Ovary (tissue), 9 donors: Measurements from ENCODE around the gene CLEC4E. TPM values are rescaled to one million over a fixed set of nuclear protein-coding genes. Genes with fewer than 3 reads are reported as not detected.

Source experiments
- DNase-seq, 5 donors: peaks; one replicate each; pipeline ENCODE4 v3.0.0-alpha.2; 2019 to 2020
- H3K27ac ChIP-seq, 2 donors: fragments of 200-600 bp; one replicate each; pipeline versions ENCODE4 v1.5.1 to v1.8.0; 2019 to 2022
- H3K27me3 ChIP-seq: fragments of 200-600 bp; one replicate; pipeline ENCODE4 v1.8.0; 2022
- H3K36me3 ChIP-seq: fragments of 200-600 bp; sonication (generic); one replicate; pipeline ENCODE4 v1.5.1; 2019
- H3K4me1 ChIP-seq: one replicate; pipeline ENCODE4 v1.8.1; 2013; ENCODE audit warnings: mild to moderate bottlenecking, moderate library complexity; ENCODE audit not compliant: insufficient read depth
- H3K4me3 ChIP-seq: fragments of 200-600 bp; sonication (generic); one replicate; pipeline ENCODE4 v1.5.1; 2017
- H3K9me3 ChIP-seq, 2 donors: fragments of 200-600 bp in 1 of 2; sonication (generic) in 1 of 2; one replicate each; pipeline versions ENCODE4 v1.5.1 to v1.8.1; 2013 to 2019; ENCODE audit warnings: mild to moderate bottlenecking in 1 of 2, moderate library complexity in 1 of 2
- CTCF ChIP-seq, 3 donors: fragments of 450-650 bp in 2 of 3; fragments of 200-600 bp in 1 of 3; IDR thresholded peaks; one replicate each; pipeline versions ENCODE4 v1.5.1 to v1.8.0; 2016 to 2022; ENCODE audit warnings: antibody characterized with exemption in 3 of 3, mild to moderate bottlenecking in 1 of 3
- EP300 ChIP-seq: sonication (generic); formaldehyde crosslinking; IDR thresholded peaks from one replicate; pipeline ENCODE4 v1.6.1; 2017; ENCODE audit warnings: antibody characterized with exemption
- POLR2A ChIP-seq: fragments of 450-650 bp; IDR thresholded peaks from one replicate; pipeline ENCODE4 v1.6.1; 2017; ENCODE audit warnings: antibody characterized with exemption, mild to moderate bottlenecking, moderate library complexity
- WGBS, 3 donors: extraction: QIAGEN DNeasy Blood & Tissue Kit in 1 of 3; methylation state at CpG; one replicate each; pipeline versions ENCODE4 v1.1.5 to v1.1.7; 2013 to 2017; 5-methylcytosine and 5-hydroxymethylcytosine counted together
- intact Hi-C, 4 donors: fragments of 100-400 bp; cut with DNase I; formaldehyde crosslinking; loops; one replicate each; pipeline versions ENCODE4 v1.11.0 to v1.15.1; 2022 to 2023
- polyA plus RNA-seq, 2 donors: library from polyadenylated mRNA; stranded (reverse); fragments of 200-250 nt in 1 of 2; fragments of 350-450 nt in 1 of 2; fragmentation: Illumina TruSeq in 1 of 2; extraction: RNeasy Lipid Tissue Mini Kit (QIAGEN cat#74804) in 1 of 2; gene quantifications; one replicate each; pipeline ENCODE4 v1.2.3, GENCODE V29; 2013 to 2014
- total RNA-seq, 7 donors: library from RNA; depleted of rRNA in 2 of 7; stranded (reverse); fragments of >200 nt in 2 of 7; fragmentation: NEBNext Ultra II Directional in 3 of 7; extraction: Animal tissue kit (Norgen Biotek cat#: 25700) in 3 of 7; gene quantifications; one replicate each; pipeline versions ENCODE4 v1.1.0 to v1.2.4, GENCODE V29; 2016 to 2023
- donor health status: DM: no; HTN: no; CAD: no; lungs with moderate emphysema.
- donor health status: DM: no; HTN: no; CAD: no.
- donor health status: Bipolar disorder and iron deficiency.
- donor health status: DM: yes; HTN: yes; CAD: no.
- donor health status: DM: no; HTN: no; CAD: no.
- donor health status: DM: yes; HTN: yes; CAD: no.

The CLEC4E gene
- total and polyA plus RNA-seq, 9 donors, result 0.35 to 2.8 (median 0.97) TPM; not detected in 1

- DNase-seq, result no peak
- 84 to 86% (median 86%) methylated on average over 4 of the region's 4 CpGs for WGBS, 3 donors
- intact Hi-C loops, result no loop called here
- TF ChIP-seq POLR2A, result no peak
- no peaks in the 10 kb centered on the region for H3K36me3 ChIP-seq
- no peak within 1 kb of the TSS for H3K4me3 ChIP-seq
- no peaks in the 10 kb centered on the region for H3K4me1 ChIP-seq
- H3K27me3 ChIP-seq, result no peaks in the 10 kb centered on the region
- H3K27ac ChIP-seq, result no peak within 1 kb of the TSS
- no peaks in the 10 kb centered on the region for H3K9me3 ChIP-seq
Measured at GRCh38 chr12:8513256-8513655, 27.4 kb downstream of the CLEC4E start, which contains the start of gene CLEC4D. Gene CLEC4D (plus strand): TSS chr12:8513503. CDS start chr12:8513733, 230 bp downstream.

GRCh38 chr12:8508910-8509841 lies 31.5 kb downstream of the CLEC4E start:
- Histone ChIP-seq H3K9me3 (no peaks in the 10 kb centered on the region), H3K4me1 (no peaks in the 10 kb centered on the region), H3K27ac (no peak overlapping the region), H3K36me3 (no peaks in the 10 kb centered on the region), H3K4me3 (no peak overlapping the region), H3K27me3 (no peaks in the 10 kb centered on the region)
- intact Hi-C loops, result no loop called here
- TF ChIP-seq POLR2A, result no peak
- no peak for TF ChIP-seq EP300
- no peak for TF ChIP-seq CTCF (IDR thresholded peaks at IDR 0.05)
- WGBS, 3 donors, result 45 to 55% (median 51%) methylated on average over 12 of the region's 12 CpGs
- DNase-seq, result no peak

DNA sequence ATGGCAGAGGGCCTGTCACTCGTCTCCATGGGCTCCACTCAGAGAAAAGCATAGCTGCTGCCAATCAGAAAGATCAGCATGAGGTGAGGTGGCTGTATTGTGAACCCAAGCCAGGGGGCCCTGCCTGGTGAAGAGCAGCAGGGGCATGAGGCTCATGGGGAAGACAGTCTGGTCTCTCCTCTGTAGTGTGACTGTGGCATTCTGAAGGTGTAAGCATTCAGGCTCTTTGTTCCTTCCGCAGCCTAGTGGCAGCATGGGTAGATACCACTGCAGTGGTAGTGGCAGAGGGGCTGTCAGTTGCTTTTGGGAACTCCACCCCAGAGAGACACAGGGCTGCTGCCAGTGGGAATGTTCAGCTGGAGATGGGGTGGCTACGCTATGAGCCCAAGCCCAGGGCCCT lies 32.5 kb downstream of the CLEC4E start:
- no peak for DNase-seq
- Histone ChIP-seq H3K36me3 (no peaks in the 10 kb centered on the region), H3K27me3 (no peaks in the 10 kb centered on the region), H3K27ac (no peak overlapping the region), H3K4me1 (no peaks in the 10 kb centered on the region), H3K4me3 (no peak overlapping the region), H3K9me3 (no peaks in the 10 kb centered on the region)
- WGBS, 3 donors, result 61 to 73% (median 70%) methylated on average over 3 of the region's 3 CpGs
- intact Hi-C loops, result no loop called here
- TF ChIP-seq CTCF (IDR thresholded peaks at IDR 0.05) (no peak), EP300 (no peak), POLR2A (no peak)

- Histone ChIP-seq H3K36me3 (no peaks in the 10 kb centered on the region), H3K27me3 (no peaks in the 10 kb centered on the region), H3K4me3 (no peak overlapping the region), H3K9me3 (no peaks in the 10 kb centered on the region), H3K4me1 (no peaks in the 10 kb centered on the region), H3K27ac (no peak overlapping the region)
- intact Hi-C loops, result no loop called here
- DNase-seq, result no peak
- no peak for TF ChIP-seq CTCF (IDR thresholded peaks at IDR 0.05)
- TF ChIP-seq EP300, result no peak
- no peak for TF ChIP-seq POLR2A
- WGBS, 3 donors, result 71 to 81% (median 71%) methylated on average over 3 of the region's 3 CpGs
Measured at GRCh38 chr12:8507596-8507995, 33.1 kb downstream of the CLEC4E start.

- H3K27me3 ChIP-seq, result no peaks in the 10 kb centered on the region
- no peaks in the 10 kb centered on the region for H3K36me3 ChIP-seq
- no peaks in the 10 kb centered on the region for H3K4me1 ChIP-seq
- TF ChIP-seq POLR2A (no peak), EP300 (no peak), CTCF (IDR thresholded peaks at IDR 0.05) (no peak)
- no peak overlapping the region for H3K4me3 ChIP-seq
- no peaks in the 10 kb centered on the region for H3K9me3 ChIP-seq
- intact Hi-C loops, result no loop called here
- 68 to 77% (median 69%) methylated on average over 1 of the region's 1 CpG for WGBS, 3 donors
- no peak for DNase-seq
- no peak overlapping the region for H3K27ac ChIP-seq
Measured at GRCh38 chr12:8504351-8504750, 36.4 kb downstream of the CLEC4E start.
